ENCODE results near the gene SLF1.

DNA sequence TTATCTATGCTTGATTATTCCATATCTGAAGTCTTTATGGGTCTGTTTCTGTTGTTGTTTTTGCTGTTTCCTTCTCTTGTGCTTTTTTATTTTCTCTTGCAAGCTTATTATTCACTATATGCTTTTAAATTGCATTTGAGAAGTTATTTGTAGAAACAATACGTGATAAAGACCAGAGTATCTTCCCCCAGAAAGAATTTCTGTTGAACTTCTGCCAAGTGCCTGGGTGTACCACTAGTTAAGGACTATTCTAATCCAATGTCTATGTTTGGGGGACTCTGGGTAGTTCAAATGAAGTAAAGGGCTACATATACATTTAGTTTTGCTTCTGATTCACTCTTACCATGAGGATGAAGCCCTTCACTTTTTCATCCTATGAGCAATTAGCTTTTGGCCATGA is 54.3 kb downstream of the SLF1 start:
- no peak for TF ChIP-seq TAF1 (IDR thresholded peaks at IDR 0.05; ENCODE audit: borderline replicate concordance, low read depth, low read length)
- no peak for TF ChIP-seq POLR2AphosphoS5 (IDR thresholded peaks at IDR 0.05; ENCODE audit: low read depth, low read length)

Data from GM12892 (cell line).